ENCODE results near the gene CPED1. TPM values are rescaled to one million over a fixed set of nuclear protein-coding genes. Genes with fewer than 3 reads are reported as not detected.
A peak's percentile ranks its signal among the peaks of the same experiment; 100 is the strongest.

Gene CPED1
- total RNA-seq, 1 experiment from 2014 or later, result 0.39 TPM

- CTCF ChIA-PET, result no interaction called here
- H3K9me3 ChIP-seq (ENCODE audit: control insufficient read depth, insufficient read depth, low read depth, low read length), result no peaks in the 10 kb centered on the region
- intact Hi-C loops (cut with micrococcal nuclease; ENCODE audit: unreplicated experiment) (loop anchor here (1.0 kb wide), 1 partner anchor 135 kb away; no protein-coding TSS in a partner anchor), in situ Hi-C loops (cut with HindIII; ENCODE audit: low pct_unique_long_range_greater_than_20kb, low sequenced_read_pairs) (no loop called here)
- no peak overlapping the region for H3K4me3 ChIP-seq (ENCODE audit: low read depth in 2 of 2, low read length in 2 of 2)
- no peak overlapping the region for H3K27ac ChIP-seq (ENCODE audit: low read length)
- ATAC-seq (no peak), DNase-seq (ENCODE audit: low read depth, low spot score) (no peak)
- H3K4me1 ChIP-seq (ENCODE audit: control insufficient read depth, insufficient read depth, low read length), result no peaks in the 10 kb centered on the region
- POLR2A ChIA-PET, result no interaction called here
- H3K27me3 ChIP-seq (ENCODE audit: control insufficient read depth, insufficient read depth, low read length), result peaks cover 9% of the 10 kb centered on the region
- H3K36me3 ChIP-seq (ENCODE audit: control insufficient read depth, insufficient read depth, low read length), result no peaks in the 10 kb centered on the region
- BruUV-seq (replicated peaks), result no TSS peak
- TF ChIP-seq CTCF (IDR thresholded peaks at IDR 0.05), result peak; percentile 29; the same call in 1 of the 2 replicates
- no peak for TF ChIP-seq POLR2AphosphoS5 (IDR thresholded peaks at IDR 0.05; ENCODE audit: low read depth, low read length)
Measured at GRCh38 chr7:120941064-120941463, 47.4 kb upstream of the CPED1 start.

- Histone ChIP-seq H3K27ac (ENCODE audit: low read length) (no peak overlapping the region), H3K4me1 (ENCODE audit: control insufficient read depth, insufficient read depth, low read length) (no peaks in the 10 kb centered on the region), H3K4me3 (ENCODE audit: low read depth in 2 of 2, low read length in 2 of 2) (no peak overlapping the region), H3K36me3 (ENCODE audit: control insufficient read depth, insufficient read depth, low read length) (no peaks in the 10 kb centered on the region), H3K27me3 (ENCODE audit: control insufficient read depth, insufficient read depth, low read length) (peaks cover 9% of the 10 kb centered on the region), H3K9me3 (ENCODE audit: control insufficient read depth, insufficient read depth, low read depth, low read length) (no peaks in the 10 kb centered on the region)
- ChIA-PET POLR2A (no interaction called here), CTCF (no interaction called here)
- in situ Hi-C loops (cut with HindIII; ENCODE audit: low pct_unique_long_range_greater_than_20kb, low sequenced_read_pairs), result no loop called here
- DNase-seq (ENCODE audit: low read depth, low spot score) (no peak), ATAC-seq (no peak)
- no TSS peak for BruUV-seq (replicated peaks)
- TF ChIP-seq TCF7L2 (IDR thresholded peaks at IDR 0.05; ENCODE audit: low read depth, low read length), result no peak
- no peak for TF ChIP-seq POLR2AphosphoS5 (IDR thresholded peaks at IDR 0.05; ENCODE audit: low read depth, low read length)
- TF ChIP-seq SIN3A (IDR thresholded peaks at IDR 0.05; ENCODE audit: borderline replicate concordance, insufficient read depth, low read depth, low read length), result no peak
- no peak for TF ChIP-seq CTCF (IDR thresholded peaks at IDR 0.05)
- TF ChIP-seq REST (IDR thresholded peaks at IDR 0.05; ENCODE audit: insufficient read depth in 1 of 2, low read depth in 2 of 2, low read length in 1 of 2), result no peak
- intact Hi-C loops (cut with micrococcal nuclease; ENCODE audit: unreplicated experiment), result loop anchor here (1.0 kb wide), 1 partner anchor 136 kb away; no protein-coding TSS in a partner anchor
Measured at GRCh38 chr7:120941856-120942255, 46.7 kb upstream of the CPED1 start.
